WTC11 (cell line): ENCODE data around the gene ERICH6B. TPM values are rescaled to one million over a fixed set of nuclear protein-coding genes. Genes with fewer than 3 reads are reported as not detected.

ENCODE experiments used
- ATAC-seq: fragments of 200-7000 bp; cut with Tn5 transposase; 2 replicates; pipeline ENCODE4 v1.10.0; 2021; ENCODE audit warnings: mild to moderate bottlenecking, moderate library complexity
- CTCF ChIA-PET: fragments of 300-600 bp; sonication (Branson Sonifier 250); formaldehyde crosslinking; loops from one replicate; lab custom pipeline; 2021; ENCODE audit warnings: antibody characterized with exemption; lab: Charles Lee
- POLR2A ChIA-PET: fragments of 350-600 bp; sonication (Branson Sonifier 250); formaldehyde crosslinking; loops from one replicate; lab custom pipeline; 2021; ENCODE audit warnings: antibody characterized with exemption; lab: Charles Lee
- DNase-seq: peaks from one replicate; pipeline ENCODE4 v3.0.0; 2021; ENCODE audit warnings: low spot score
- H3K27ac Mint-ChIP-seq: 2 replicates; pipeline ENCODE4 v1.8.0; 2021; ENCODE audit warnings: mixed read lengths
- H3K27me3 Mint-ChIP-seq: 2 replicates; pipeline ENCODE4 v1.8.0; 2021; ENCODE audit warnings: low read depth, mild to moderate bottlenecking, moderate library complexity, mixed read lengths
- H3K36me3 Mint-ChIP-seq: 2 replicates; pipeline ENCODE4 v1.8.0; 2021; ENCODE audit warnings: mixed read lengths
- H3K4me1 Mint-ChIP-seq: 2 replicates; pipeline ENCODE4 v1.8.0; 2022; ENCODE audit warnings: mixed read lengths
- H3K4me3 Mint-ChIP-seq: 2 replicates; pipeline ENCODE4 v1.8.0; 2021; ENCODE audit warnings: mild to moderate bottlenecking, moderate library complexity, mixed read lengths
- H3K9me3 Mint-ChIP-seq: 2 replicates; pipeline ENCODE4 v1.8.0; 2021; ENCODE audit warnings: mixed read lengths
- ARID4B ChIP-seq: sonication (generic); formaldehyde crosslinking; IDR thresholded peaks from 2 replicates; pipeline ENCODE4 v1.8.0; 2023; ENCODE audit warnings: missing genetic modification reagents, mild to moderate bottlenecking, borderline replicate concordance
- ATF6 ChIP-seq: sonication (generic); formaldehyde crosslinking; IDR thresholded peaks from 2 replicates; pipeline ENCODE4 v1.8.1; 2023; ENCODE audit warnings: mild to moderate bottlenecking, missing genetic modification reagents
- CREB1 ChIP-seq: sonication (generic); formaldehyde crosslinking; IDR thresholded peaks from 2 replicates; pipeline ENCODE4 v1.8.0; 2023; ENCODE audit warnings: mild to moderate bottlenecking, missing genetic modification reagents
- ELF4 ChIP-seq: sonication (generic); formaldehyde crosslinking; IDR thresholded peaks from 2 replicates; pipeline ENCODE4 v1.8.1; 2022; ENCODE audit warnings: low read depth, mild to moderate bottlenecking, moderate library complexity, missing genetic modification reagents
- ERG ChIP-seq: fragments of 250-450 bp; sonication (Bioruptor Pico); IDR thresholded peaks from 2 replicates; pipeline ENCODE4 v1.8.0; 2021; ENCODE audit warnings: mild to moderate bottlenecking
- GABPB1 ChIP-seq: sonication (generic); formaldehyde crosslinking; IDR thresholded peaks from 2 replicates; pipeline ENCODE4 v1.8.1; 2023; ENCODE audit warnings: mild to moderate bottlenecking, missing genetic modification reagents
- HMGXB4 ChIP-seq: sonication (generic); formaldehyde crosslinking; IDR thresholded peaks from 2 replicates; pipeline ENCODE4 v1.8.1; 2023; ENCODE audit warnings: mild to moderate bottlenecking, moderate library complexity, missing genetic modification reagents
- NR3C1 ChIP-seq: sonication (generic); formaldehyde crosslinking; conservative IDR thresholded peaks from 2 replicates; pipeline ENCODE4 v1.8.1; 2023; ENCODE audit warnings: low read depth, mild to moderate bottlenecking, missing genetic modification reagents
- PRDM15 ChIP-seq: sonication (generic); formaldehyde crosslinking; IDR thresholded peaks from 2 replicates; pipeline ENCODE4 v1.8.0; 2022; ENCODE audit warnings: missing genetic modification reagents
- TP53 ChIP-seq: sonication (generic); formaldehyde crosslinking; IDR thresholded peaks from 2 replicates; pipeline ENCODE4 v1.8.1; 2023; ENCODE audit warnings: mild to moderate bottlenecking, missing genetic modification reagents
- ZNF416 ChIP-seq: fragments of 250-450 bp; sonication (Bioruptor Pico); IDR thresholded peaks from 2 replicates; pipeline ENCODE4 v1.9.0; 2021; ENCODE audit warnings: mild to moderate bottlenecking, inconsistent platforms
- ZNF423 ChIP-seq: fragments of 250-450 bp; sonication (Bioruptor Pico); IDR thresholded peaks from 2 replicates; pipeline ENCODE4 v2.1.2; 2022; ENCODE audit warnings: mild to moderate bottlenecking, moderate library complexity
- total RNA-seq: library from RNA; stranded (reverse); gene quantifications from 3 replicates; pipeline ENCODE4 v1.2.3, GENCODE V29; 2021

ERICH6B gene
- total RNA-seq, 1 experiment from 2014 or later: not detected

- TF ChIP-seq PRDM15: no peak
Measured at GRCh38 chr13:45603338-45603737, 12.2 kb downstream of the ERICH6B start (continued).

- POLR2A ChIA-PET: no interaction called here
- H3K27me3 Mint-ChIP-seq: no peaks in the 10 kb centered on the region; the same call in 1 of the 2 replicates
- peaks cover 8% of the 10 kb centered on the region; the same call in 1 of the 2 replicates for H3K9me3 Mint-ChIP-seq
- H3K4me1 Mint-ChIP-seq: no peaks in the 10 kb centered on the region
- no peak overlapping the region for H3K4me3 Mint-ChIP-seq
- ATAC-seq: no peak
- no peaks in the 10 kb centered on the region for H3K36me3 Mint-ChIP-seq
- TF ChIP-seq ERG (CRISPR knock-in tag): no peak
- no peak for TF ChIP-seq ARID4B (CRISPR knock-in tag)
- TF ChIP-seq NR3C1 (CRISPR knock-in tag): no peak
- no peak for TF ChIP-seq CREB1 (CRISPR knock-in tag)
- TF ChIP-seq GABPB1 (CRISPR knock-in tag): no peak
- no peak for TF ChIP-seq ATF6 (CRISPR knock-in tag)
- no peak for TF ChIP-seq TP53
- TF ChIP-seq ZNF423 (CRISPR knock-in tag): no peak
- TF ChIP-seq ELF4: no peak
- no peak for TF ChIP-seq HMGXB4 (CRISPR knock-in tag)
- TF ChIP-seq ZNF416 (CRISPR knock-in tag): no peak
- TF ChIP-seq, all 79 proteins: peak for 0
- no peak for DNase-seq
- CTCF ChIA-PET: interaction anchor here (0.7 kb wide), 1 partner anchor 23 kb away, joined by 3 read pairs; no protein-coding TSS in a partner anchor
- no peak overlapping the region for H3K27ac Mint-ChIP-seq
Measured at GRCh38 chr13:45602183-45603170, 13.1 kb downstream of the ERICH6B start.
